ENCODE measurements around the gene ZFAND5.

ZFAND5 gene

DNA sequence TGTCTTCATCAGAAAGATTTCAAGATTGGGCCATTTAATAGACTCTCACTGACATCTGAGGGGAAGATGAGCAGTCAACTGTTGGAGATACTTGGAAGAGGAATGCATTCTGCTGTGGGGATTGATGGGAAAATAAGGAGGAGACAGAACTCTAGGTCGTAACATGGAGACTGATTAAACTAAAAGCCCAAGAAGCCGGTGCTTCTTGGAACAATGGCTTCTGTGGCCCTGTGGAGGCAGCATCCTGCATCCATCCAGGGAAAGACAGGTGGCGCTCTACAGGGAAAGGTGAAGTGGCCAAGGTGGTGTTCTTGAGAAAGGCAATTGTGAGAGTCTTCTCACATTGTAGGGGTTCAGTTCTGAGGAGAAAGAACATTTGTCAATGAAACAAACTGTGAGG lies 31.3 kb downstream of the ZFAND5 start:
- TF ChIP-seq, protein P1, sequence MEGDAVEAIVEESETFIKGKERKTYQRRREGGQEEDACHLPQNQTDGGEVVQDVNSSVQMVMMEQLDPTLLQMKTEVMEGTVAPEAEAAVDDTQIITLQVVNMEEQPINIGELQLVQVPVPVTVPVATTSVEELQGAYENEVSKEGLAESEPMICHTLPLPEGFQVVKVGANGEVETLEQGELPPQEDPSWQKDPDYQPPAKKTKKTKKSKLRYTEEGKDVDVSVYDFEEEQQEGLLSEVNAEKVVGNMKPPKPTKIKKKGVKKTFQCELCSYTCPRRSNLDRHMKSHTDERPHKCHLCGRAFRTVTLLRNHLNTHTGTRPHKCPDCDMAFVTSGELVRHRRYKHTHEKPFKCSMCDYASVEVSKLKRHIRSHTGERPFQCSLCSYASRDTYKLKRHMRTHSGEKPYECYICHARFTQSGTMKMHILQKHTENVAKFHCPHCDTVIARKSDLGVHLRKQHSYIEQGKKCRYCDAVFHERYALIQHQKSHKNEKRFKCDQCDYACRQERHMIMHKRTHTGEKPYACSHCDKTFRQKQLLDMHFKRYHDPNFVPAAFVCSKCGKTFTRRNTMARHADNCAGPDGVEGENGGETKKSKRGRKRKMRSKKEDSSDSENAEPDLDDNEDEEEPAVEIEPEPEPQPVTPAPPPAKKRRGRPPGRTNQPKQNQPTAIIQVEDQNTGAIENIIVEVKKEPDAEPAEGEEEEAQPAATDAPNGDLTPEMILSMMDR (IDR thresholded peaks at IDR 0.05; ENCODE audit: control insufficient read depth, insufficient read depth, low read depth, low read length, missing control alignments), result no peak
- no peak overlapping the region for H3K4me3 ChIP-seq (ENCODE audit: control insufficient read depth, low read depth, low read length)
- no peak for DNase-seq (ENCODE audit: low read depth)

DNA sequence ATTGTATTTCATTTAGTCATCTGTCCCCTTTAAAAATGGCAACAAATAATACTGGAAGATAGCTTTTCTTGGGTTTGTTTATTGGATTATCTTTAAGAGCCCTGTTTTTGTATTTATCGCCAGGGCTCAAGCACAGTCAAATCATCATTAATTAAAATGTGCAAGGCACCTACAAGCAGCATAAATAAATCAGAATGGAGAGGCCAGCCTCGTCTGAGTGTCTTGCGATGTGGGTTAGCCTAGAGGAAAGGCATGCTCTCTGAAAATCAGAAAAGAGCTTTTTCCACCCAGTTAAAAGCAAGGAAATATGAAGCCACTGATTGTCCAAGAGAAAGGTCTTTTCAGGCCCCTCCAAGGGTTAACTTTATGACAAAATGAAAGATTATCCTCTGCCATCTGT lies 31.8 kb downstream of the ZFAND5 start:
- TF ChIP-seq, protein P1 (IDR thresholded peaks at IDR 0.05; ENCODE audit: control insufficient read depth, insufficient read depth, low read depth, low read length, missing control alignments), result no peak
- no peak overlapping the region for H3K4me3 ChIP-seq (ENCODE audit: control insufficient read depth, low read depth, low read length)
- no peak for DNase-seq (ENCODE audit: low read depth)

DNA sequence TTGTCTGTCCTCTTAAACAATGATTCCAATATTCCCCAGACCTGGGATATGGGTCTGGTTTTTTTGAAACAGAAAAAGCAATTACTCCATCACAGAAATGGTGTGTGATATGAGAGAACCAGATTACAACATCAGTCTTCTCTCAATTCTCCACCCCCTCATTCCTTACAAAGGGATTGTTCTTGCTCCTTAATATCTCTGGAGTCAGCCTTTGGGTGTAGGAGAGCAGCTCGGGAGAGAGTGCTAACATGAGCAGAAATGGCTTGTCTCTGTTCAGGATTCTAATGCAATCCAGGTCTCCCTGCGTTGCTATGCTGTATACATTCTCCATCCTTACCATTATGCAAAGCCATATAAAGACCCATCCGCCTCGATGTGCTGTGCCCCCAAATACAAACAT lies 32.7 kb downstream of the ZFAND5 start:
- H3K4me3 ChIP-seq (ENCODE audit: control insufficient read depth, low read depth, low read length), result no peak overlapping the region
- TF ChIP-seq, protein P1 (IDR thresholded peaks at IDR 0.05; ENCODE audit: control insufficient read depth, insufficient read depth, low read depth, low read length, missing control alignments), result no peak
- no peak for DNase-seq (ENCODE audit: low read depth)

DNA sequence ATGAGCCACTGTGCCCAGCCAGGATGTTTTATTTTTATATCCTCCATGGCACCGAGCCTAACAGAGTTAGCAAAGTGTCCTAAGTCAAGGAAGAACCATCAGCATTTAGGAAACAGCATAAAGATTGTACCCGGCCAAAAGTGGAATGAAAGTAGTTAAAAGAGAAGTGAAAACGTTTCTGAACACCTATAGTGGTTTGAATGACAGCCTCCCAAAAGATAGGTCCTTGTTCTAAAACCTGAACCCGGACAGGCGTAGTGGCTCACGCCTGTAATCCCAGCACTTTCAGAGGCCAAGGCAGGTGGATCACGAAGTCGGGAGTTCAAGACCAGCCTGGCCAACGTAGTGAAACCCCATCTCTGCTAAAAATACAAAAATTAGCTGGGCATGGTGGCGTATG lies 37.4 kb downstream of the ZFAND5 start:
- TF ChIP-seq, protein P1 (IDR thresholded peaks at IDR 0.05; ENCODE audit: control insufficient read depth, insufficient read depth, low read depth, low read length, missing control alignments), result no peak
- no peak for DNase-seq (ENCODE audit: low read depth)
- no peak overlapping the region for H3K4me3 ChIP-seq (ENCODE audit: control insufficient read depth, low read depth, low read length)

DNA sequence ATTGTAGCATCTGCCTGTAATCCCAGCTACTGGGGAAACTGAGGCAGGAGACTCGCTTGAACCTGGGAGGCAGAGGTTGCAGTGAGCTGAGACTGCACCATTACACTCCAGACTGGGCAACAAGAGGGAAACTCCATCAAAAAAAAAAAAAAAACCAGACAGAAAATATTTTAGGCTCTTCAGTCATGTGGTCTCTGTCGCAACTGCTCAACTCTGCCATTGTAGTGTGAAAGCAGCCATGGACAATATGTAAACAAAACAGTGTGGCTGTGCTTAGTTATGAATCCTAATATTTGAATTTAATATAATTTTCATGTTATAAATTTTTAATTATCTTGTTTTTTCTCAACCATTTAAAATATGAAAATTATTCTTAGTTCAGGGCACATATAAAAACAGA lies 38.4 kb downstream of the ZFAND5 start:
- TF ChIP-seq, protein P1 (IDR thresholded peaks at IDR 0.05; ENCODE audit: control insufficient read depth, insufficient read depth, low read depth, low read length, missing control alignments), result no peak
- H3K4me3 ChIP-seq (ENCODE audit: control insufficient read depth, low read depth, low read length), result no peak overlapping the region
- no peak for DNase-seq (ENCODE audit: low read depth)

DNA sequence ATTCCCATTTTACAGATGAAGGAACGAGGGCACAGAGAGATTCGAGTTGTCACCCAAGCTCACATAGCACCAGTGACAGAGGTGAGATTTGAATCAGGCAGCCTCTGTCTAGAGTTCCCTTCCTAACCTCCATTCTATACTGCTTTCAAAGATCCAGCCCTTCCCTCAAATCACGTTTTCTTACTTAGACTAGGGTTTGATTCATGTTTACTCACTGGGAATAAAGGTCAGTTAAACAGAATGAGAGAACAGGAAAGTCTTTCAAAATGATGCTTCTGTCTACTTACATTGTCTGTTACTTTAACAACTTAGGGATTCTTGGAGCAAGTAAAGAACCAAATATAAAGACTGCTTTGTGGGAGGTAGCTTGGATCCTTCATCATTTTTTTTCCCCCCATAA lies 40.0 kb downstream of the ZFAND5 start:
- TF ChIP-seq, protein P1 (IDR thresholded peaks at IDR 0.05; ENCODE audit: control insufficient read depth, insufficient read depth, low read depth, low read length, missing control alignments), result no peak

DNA sequence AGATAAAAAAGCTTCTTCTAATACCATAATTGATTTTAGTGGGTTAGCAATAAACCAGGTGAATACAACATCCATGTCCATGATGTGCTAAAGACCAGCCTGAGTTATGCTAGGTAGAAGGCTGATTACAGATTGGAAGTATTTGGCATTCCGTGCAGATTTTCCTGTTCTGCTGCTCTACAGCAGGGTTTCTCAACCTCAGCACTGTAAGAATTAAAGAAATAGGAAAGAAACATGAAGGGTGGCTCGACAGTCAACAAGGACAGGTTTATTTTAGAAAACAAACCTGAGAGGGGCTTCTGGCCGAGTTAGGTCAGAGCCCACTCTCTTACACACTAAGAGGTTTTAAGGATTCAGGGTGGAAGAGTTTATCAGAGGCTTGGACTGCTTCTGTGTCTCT lies 42.3 kb downstream of the ZFAND5 start:
- no peak overlapping the region for H3K4me3 ChIP-seq (ENCODE audit: control insufficient read depth, low read depth, low read length)
- TF ChIP-seq, protein P1 (IDR thresholded peaks at IDR 0.05; ENCODE audit: control insufficient read depth, insufficient read depth, low read depth, low read length, missing control alignments), result no peak
- no peak for DNase-seq (ENCODE audit: low read depth)

More for the DNA sequence above, 40.0 kb downstream of the ZFAND5 start:
- no peak for DNase-seq (ENCODE audit: low read depth)
- H3K4me3 ChIP-seq (ENCODE audit: control insufficient read depth, low read depth, low read length), result no peak overlapping the region
